HepG2 (cell line): ENCODE data around the gene ZNF213. TPM values are rescaled to one million over a fixed set of nuclear protein-coding genes. Genes with fewer than 3 reads are reported as not detected.

Experiments
- AGO2 ChIP-seq: fragments of 200-400 bp; formaldehyde crosslinking; optimal IDR thresholded peaks from 2 replicates; pipeline ENCODE3; 2017; ENCODE audit warnings: mild to moderate bottlenecking, low read depth, low read length, moderate library complexity
- ETV5 ChIP-seq: IDR thresholded peaks from 2 replicates; pipeline ENCODE4 v1.6.1; 2018; ENCODE audit warnings: missing biosample characterization, missing genetic modification reagents, inconsistent platforms, borderline replicate concordance
- FOXP4 ChIP-seq: sonication (generic); formaldehyde crosslinking; IDR thresholded peaks from 2 replicates; pipeline ENCODE4 v1.4.0; 2020; ENCODE audit warnings: missing genetic modification reagents
- HBP1 ChIP-seq: IDR thresholded peaks from 2 replicates; pipeline ENCODE4 v1.6.1; 2016; ENCODE audit warnings: low read depth, control low read depth
- KDM5A ChIP-seq: fragments of 200-600 bp; sonication (generic); IDR thresholded peaks from 2 replicates; pipeline ENCODE4 v1.7.0; 2018; ENCODE audit warnings: antibody characterized with exemption, mild to moderate bottlenecking, low read length, borderline replicate concordance
- MATR3 ChIP-seq: sonication (generic); formaldehyde crosslinking; IDR thresholded peaks from 2 replicates; pipeline ENCODE4 v1.4.0; 2020; ENCODE audit warnings: missing genetic modification reagents
- MBD4 ChIP-seq: IDR thresholded peaks from 2 replicates; pipeline ENCODE4 v1.6.1; 2012; ENCODE audit warnings: low read length, inconsistent platforms, borderline replicate concordance
- NR3C1 ChIP-seq: sonication (generic); formaldehyde crosslinking; IDR thresholded peaks from 2 replicates; pipeline ENCODE4 v1.4.0; 2020; ENCODE audit warnings: missing genetic modification reagents
- PITX1 ChIP-seq: sonication (generic); formaldehyde crosslinking; IDR thresholded peaks from 2 replicates; pipeline ENCODE4 v1.5.1; 2020; ENCODE audit warnings: mild to moderate bottlenecking, missing genetic modification reagents
- SOX6 ChIP-seq, 2 experiments: fragments of 450-650 bp in 1 of 2; sonication (generic) in 1 of 2; formaldehyde crosslinking in 1 of 2; IDR thresholded peaks; 2 replicates each; pipeline versions ENCODE4 v1.4.0 to v1.6.1; 2017 to 2020; ENCODE audit warnings: antibody characterized with exemption in 1 of 2, mild to moderate bottlenecking in 1 of 2, missing genetic modification reagents in 1 of 2
- YEATS4 ChIP-seq: sonication (generic); formaldehyde crosslinking; IDR thresholded peaks from 2 replicates; pipeline ENCODE4 v1.4.0; 2020; ENCODE audit warnings: missing genetic modification reagents, borderline replicate concordance
- ZBTB14 ChIP-seq: sonication (generic); formaldehyde crosslinking; IDR thresholded peaks from 2 replicates; pipeline ENCODE4 v1.4.0; 2020; ENCODE audit warnings: missing genetic modification reagents
- ZBTB2 ChIP-seq: sonication (generic); formaldehyde crosslinking; IDR thresholded peaks from 2 replicates; pipeline ENCODE4 v1.8.0; 2022; ENCODE audit warnings: low read depth, missing genetic modification reagents
- ZKSCAN5 ChIP-seq: sonication (generic); formaldehyde crosslinking; IDR thresholded peaks from 2 replicates; pipeline ENCODE4 v1.5.1; 2020; ENCODE audit warnings: mild to moderate bottlenecking, missing genetic modification reagents
- ZNF253 ChIP-seq: sonication (generic); formaldehyde crosslinking; IDR thresholded peaks from 2 replicates; pipeline ENCODE4 v1.8.0; 2022; ENCODE audit warnings: mild to moderate bottlenecking, missing genetic modification reagents, borderline replicate concordance
- ZNF3 ChIP-seq: IDR thresholded peaks from 2 replicates; pipeline ENCODE4 v1.7.0; 2017; ENCODE audit warnings: inconsistent platforms
- ZNF367 ChIP-seq: sonication (generic); formaldehyde crosslinking; IDR thresholded peaks from 2 replicates; pipeline ENCODE4 v1.4.0; 2020; ENCODE audit warnings: missing genetic modification reagents, borderline replicate concordance
- ZNF558 ChIP-seq: sonication (generic); formaldehyde crosslinking; IDR thresholded peaks from 2 replicates; pipeline ENCODE4 v1.9.0; 2022; ENCODE audit warnings: mild to moderate bottlenecking, missing genetic modification reagents, borderline replicate concordance
- ZNF781 ChIP-seq: sonication (generic); formaldehyde crosslinking; IDR thresholded peaks from 2 replicates; pipeline ENCODE4 v1.5.1; 2020; ENCODE audit warnings: borderline replicate concordance, mild to moderate bottlenecking, missing genetic modification reagents; ENCODE audit errors: not compliant biosample characterization
- ZSCAN25 ChIP-seq: sonication (generic); formaldehyde crosslinking; IDR thresholded peaks from 2 replicates; pipeline ENCODE4 v1.8.0; 2022; ENCODE audit warnings: mild to moderate bottlenecking, missing genetic modification reagents
- ZZZ3 ChIP-seq: sonication (generic); formaldehyde crosslinking; IDR thresholded peaks from 2 replicates; pipeline ENCODE4 v1.4.0; 2020; ENCODE audit warnings: missing genetic modification reagents, mild to moderate bottlenecking, borderline replicate concordance
- polyA plus RNA-seq, 8 experiments: library from polyadenylated mRNA; depleted of rRNA in 3 of 8; stranded (reverse) in 7 of 8; unstranded in 1 of 8; fragments of >200 nt; fragmentation: Illumina TruSeq in 4 of 8; extraction: Trizol in 4 of 8; gene quantifications; 2 replicates each; pipeline versions ENCODE4 v1.2.1 to v1.2.3, GENCODE V29; 2011 to 2016; ENCODE audit warnings: low read depth in 4 of 8, missing spikeins in 1 of 8, mixed read lengths in 1 of 8; ENCODE audit not compliant: insufficient read depth in 1 of 8
- total RNA-seq, 5 experiments: library from RNA; depleted of rRNA; stranded (reverse); fragments of >200 nt; fragmentation: Illumina TruSeq; extraction: Trizol; gene quantifications; 2 replicates each; pipeline ENCODE4 v1.2.3, GENCODE V29; 2016; ENCODE audit warnings: low read depth in 1 of 5

Gene ZNF213
- total and polyA plus RNA-seq, 2 of the 13 experiments (the other 11 are each of a cell fraction or from before 2014, with no cell fraction given): 0.59 to 0.97 TPM

- TF ChIP-seq FOXP4 (CRISPR knock-in tag): no peak; the same call in none of the 2 replicates
- no peak for TF ChIP-seq MATR3 (CRISPR knock-in tag)
- no peak for TF ChIP-seq ZNF253
- TF ChIP-seq ZSCAN25 (CRISPR knock-in tag): no peak
- TF ChIP-seq ZNF3 (CRISPR knock-in tag): no peak
- TF ChIP-seq ZZZ3 (CRISPR knock-in tag): peak; percentile 31; the same call in 1 of the 2 replicates
- TF ChIP-seq MBD4: no peak
- TF ChIP-seq HBP1 (CRISPR knock-in tag): peak; percentile 81; the same call in 1 of the 2 replicates
- TF ChIP-seq NR3C1 (CRISPR knock-in tag): no peak
- peak; percentile 96 for TF ChIP-seq ZBTB14
- no peak for TF ChIP-seq ZKSCAN5
- TF ChIP-seq AGO2: peak; percentile 79
- peak; percentile 44 for TF ChIP-seq ZNF781 (CRISPR knock-in tag)
- TF ChIP-seq PITX1 (CRISPR knock-in tag): peak; percentile 68; the same call in 1 of the 2 replicates
- peak; percentile 81; the same call in 1 of the 2 replicates for TF ChIP-seq ETV5 (CRISPR knock-in tag)
- no peak for TF ChIP-seq SOX6 (IDR thresholded peaks at IDR 0.05)
- TF ChIP-seq SOX6 (CRISPR knock-in tag; IDR thresholded peaks at IDR 0.05): peak; percentile 61
- TF ChIP-seq ZNF367 (CRISPR knock-in tag): 0 out of 2 replicates have a peak, but pooled peaks have one; percentile 2
- peak; percentile 91; the same call in 1 of the 2 replicates for TF ChIP-seq KDM5A
- TF ChIP-seq ZBTB2 (CRISPR knock-in tag): peak; percentile 92
- TF ChIP-seq ZNF558: 0 out of 2 replicates have a peak, but pooled peaks have one; percentile 59
- TF ChIP-seq YEATS4 (CRISPR knock-in tag): peak; percentile 91
Observed at GRCh38 chr16:3106205-3106928, 28.5 kb upstream of the ZNF213 start (continued).
